Measurements from ENCODE around the gene MTERF4. TPM values are rescaled to one million over a fixed set of nuclear protein-coding genes. Genes with fewer than 3 reads are reported as not detected.

The MTERF4 gene
- total RNA-seq, 1 donor from 2014 or later, result 42.2 TPM

DNA sequence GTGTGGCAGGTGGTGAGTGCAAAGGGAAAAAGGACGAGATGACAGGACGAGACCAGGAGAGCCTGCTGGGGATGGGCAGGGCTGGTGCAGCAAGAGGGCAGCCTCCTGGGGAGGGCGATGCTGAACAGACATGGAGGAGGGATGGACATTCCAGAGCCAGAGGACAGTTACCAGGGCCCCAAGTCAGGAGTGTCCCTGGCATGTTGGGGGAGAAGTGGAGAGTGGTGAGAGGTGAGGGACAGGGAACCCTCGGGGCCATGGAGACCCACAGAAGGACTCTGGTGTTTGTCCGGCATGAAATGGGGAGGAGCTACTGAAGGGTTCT is 19.0 kb downstream of the MTERF4 start:
- Mint-ChIP-seq H3K27me3 (ENCODE audit: insufficient read depth, low read depth) (no peaks in the 10 kb centered on the region), H3K4me3 (no peak overlapping the region), H3K9me3 (peaks cover 10% of the 10 kb centered on the region), H3K36me3 (peaks cover 24% of the 10 kb centered on the region), H3K27ac (peak overlapping the region; percentile 26), H3K4me1 (no peaks in the 10 kb centered on the region)
- no peak overlapping the region for H3K4me3 ChIP-seq
- no peaks in the 10 kb centered on the region for H4K20me1 ChIP-seq (ENCODE audit: low read depth)
- no peaks in the 10 kb centered on the region for H3K79me2 ChIP-seq (ENCODE audit: low read depth)
- H3K4me2 ChIP-seq, result no peak overlapping the region
- peaks cover 4% of the 10 kb centered on the region for H3K4me1 ChIP-seq
- H3K9ac ChIP-seq, result no peak overlapping the region
- no peak overlapping the region for H2AFZ ChIP-seq (replicated peaks)
- H3K27me3 ChIP-seq, result no peaks in the 10 kb centered on the region
- no peak overlapping the region for H3K27ac ChIP-seq
- TF ChIP-seq CTCF (IDR thresholded peaks at IDR 0.05) (no peak), EZH2 (IDR thresholded peaks at IDR 0.05) (no peak), EZH2phosphoT487 (IDR thresholded peaks at IDR 0.05) (no peak)
- H3K36me3 ChIP-seq, result no peaks in the 10 kb centered on the region
- no peak for DNase-seq (ENCODE audit: low spot score)
- no peaks in the 10 kb centered on the region for H3F3A ChIP-seq (ENCODE audit: low read depth)
- no peaks in the 10 kb centered on the region for H3K9me3 ChIP-seq (ENCODE audit: low read depth)

GRCh38 chr2:241082341-241083090 is 19.6 kb downstream of the MTERF4 start:
- Histone ChIP-seq H3K4me2 (no peak overlapping the region), H3K4me1 (peaks cover 4% of the 10 kb centered on the region), H3K4me3 (no peak overlapping the region), H3K79me2 (ENCODE audit: low read depth) (no peaks in the 10 kb centered on the region), H3K9me3 (ENCODE audit: low read depth) (no peaks in the 10 kb centered on the region), H3K36me3 (no peaks in the 10 kb centered on the region), H3K27ac (no peak overlapping the region), H3K27me3 (no peaks in the 10 kb centered on the region), H2AFZ (replicated peaks) (no peak overlapping the region), H4K20me1 (ENCODE audit: low read depth) (no peaks in the 10 kb centered on the region), H3K9ac (no peak overlapping the region), H3F3A (ENCODE audit: low read depth) (no peaks in the 10 kb centered on the region)
- no peak for DNase-seq (ENCODE audit: low spot score)
- Mint-ChIP-seq H3K9me3 (peaks cover 10% of the 10 kb centered on the region), H3K4me1 (no peaks in the 10 kb centered on the region), H3K4me3 (no peak overlapping the region), H3K27me3 (ENCODE audit: insufficient read depth, low read depth) (no peaks in the 10 kb centered on the region), H3K27ac (no peak overlapping the region), H3K36me3 (peaks cover 18% of the 10 kb centered on the region)
- TF ChIP-seq EZH2 (IDR thresholded peaks at IDR 0.05) (no peak), CTCF (IDR thresholded peaks at IDR 0.05) (no peak), EZH2phosphoT487 (IDR thresholded peaks at IDR 0.05) (no peak)

DNA sequence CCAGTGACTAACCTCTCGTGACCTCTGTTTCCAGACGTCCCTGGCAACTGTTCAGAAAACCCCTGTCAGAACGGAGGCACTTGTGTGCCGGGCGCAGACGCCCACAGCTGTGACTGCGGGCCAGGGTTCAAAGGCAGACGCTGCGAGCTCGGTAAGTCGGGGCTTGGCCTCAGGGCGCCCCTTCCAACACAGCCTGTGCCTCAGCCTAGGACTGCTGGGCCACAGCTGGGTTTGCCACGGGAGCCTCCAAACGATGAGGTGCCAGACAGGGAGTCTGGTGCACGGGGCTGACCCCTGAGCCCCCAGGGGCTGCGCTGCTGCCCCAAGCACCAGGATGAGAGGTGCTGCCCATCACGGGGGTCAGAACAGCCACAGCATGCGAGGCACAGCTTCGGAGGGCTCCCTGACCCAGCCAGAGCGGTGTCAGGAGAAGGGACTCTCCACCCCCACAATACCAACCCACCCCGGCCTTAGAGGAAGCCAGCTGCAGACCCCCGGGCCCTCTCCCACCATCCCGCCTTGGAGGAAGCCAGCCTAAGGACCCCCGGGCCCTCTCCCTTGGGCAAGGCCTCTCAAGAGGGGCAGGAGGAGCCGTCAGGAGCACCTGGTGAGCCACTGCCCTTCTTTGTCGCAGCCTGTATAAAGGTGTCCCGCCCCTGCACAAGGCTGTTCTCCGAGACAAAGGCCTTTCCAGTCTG is 20.3 kb downstream of the MTERF4 start:
- Histone ChIP-seq H3K36me3 (no peaks in the 10 kb centered on the region), H3K27ac (no peak overlapping the region), H3K4me1 (peaks cover 4% of the 10 kb centered on the region), H3K9ac (no peak overlapping the region), H3F3A (ENCODE audit: low read depth) (no peaks in the 10 kb centered on the region), H3K4me2 (no peak overlapping the region), H3K4me3 (no peak overlapping the region), H3K27me3 (no peaks in the 10 kb centered on the region), H2AFZ (replicated peaks) (no peak overlapping the region), H3K79me2 (ENCODE audit: low read depth) (no peaks in the 10 kb centered on the region), H3K9me3 (ENCODE audit: low read depth) (no peaks in the 10 kb centered on the region), H4K20me1 (ENCODE audit: low read depth) (no peaks in the 10 kb centered on the region)
- Mint-ChIP-seq H3K4me3 (no peak overlapping the region), H3K36me3 (peaks cover 17% of the 10 kb centered on the region), H3K9me3 (peaks cover 10% of the 10 kb centered on the region), H3K27ac (no peak overlapping the region), H3K27me3 (ENCODE audit: insufficient read depth, low read depth) (no peaks in the 10 kb centered on the region), H3K4me1 (no peaks in the 10 kb centered on the region)
- no peak for DNase-seq (ENCODE audit: low spot score)
- TF ChIP-seq CTCF (IDR thresholded peaks at IDR 0.05), result no peak
- no peak for TF ChIP-seq EZH2 (IDR thresholded peaks at IDR 0.05)
- no peak for TF ChIP-seq EZH2phosphoT487 (IDR thresholded peaks at IDR 0.05)

Data from neural progenitor cell (in vitro differentiated cells).